ENCODE data around the gene APCDD1L. TPM values are rescaled to one million over a fixed set of nuclear protein-coding genes. Genes with fewer than 3 reads are reported as not detected.
A peak's percentile ranks its signal among the peaks of the same experiment; 100 is the strongest.

The APCDD1L gene
- total RNA-seq, 1 donor from 2014 or later = 3.0 TPM

- no peak for DNase-seq
Observed at GRCh38 chr20:58466729-58467571, 48.2 kb downstream of the APCDD1L start.

GRCh38 chr20:58466095-58466708 lies 49.0 kb downstream of the APCDD1L start:
- no peak for DNase-seq

- DNase-seq = no peak
Observed at GRCh38 chr20:58464838-58465237, 50.4 kb downstream of the APCDD1L start.

- DNase-seq = no peak
Observed at GRCh38 chr20:58463256-58463655, 51.9 kb downstream of the APCDD1L start.

GRCh38 chr20:58461899-58462298 lies 53.3 kb downstream of the APCDD1L start:
- no peak for DNase-seq

- DNase-seq = no peak
Observed at GRCh38 chr20:58461104-58461503, 54.1 kb downstream of the APCDD1L start.

GRCh38 chr20:58459058-58459750 lies 56.0 kb downstream of the APCDD1L start:
- DNase-seq = no peak

GRCh38 chr20:58458342-58459057 lies 56.7 kb downstream of the APCDD1L start:
- DNase-seq = no peak

GRCh38 chr20:58457083-58457695 lies 58.0 kb downstream of the APCDD1L start:
- DNase-seq = no peak

- no peak for DNase-seq
Observed at GRCh38 chr20:58454460-58454859, 60.7 kb downstream of the APCDD1L start.

GRCh38 chr20:58453391-58453790 lies 61.8 kb downstream of the APCDD1L start:
- DNase-seq = no peak

GRCh38 chr20:58452667-58453255 lies 62.4 kb downstream of the APCDD1L start:
- DNase-seq = no peak

- DNase-seq = no peak
Observed at GRCh38 chr20:58450254-58450653, 64.9 kb downstream of the APCDD1L start.

- DNase-seq = peak; percentile 45
Observed at GRCh38 chr20:58449681-58450221, 65.4 kb downstream of the APCDD1L start.

- DNase-seq = no peak
Observed at GRCh38 chr20:58448958-58449357, 66.2 kb downstream of the APCDD1L start.

GRCh38 chr20:58447511-58448391 lies 67.4 kb downstream of the APCDD1L start:
- no peak for DNase-seq

- DNase-seq = no peak
Observed at GRCh38 chr20:58446960-58447265, 68.3 kb downstream of the APCDD1L start.

GRCh38 chr20:58446264-58446959 lies 68.8 kb downstream of the APCDD1L start:
- no peak for DNase-seq

- no peak for DNase-seq
Observed at GRCh38 chr20:58444746-58445255, 70.4 kb downstream of the APCDD1L start.

- no peak for DNase-seq
Observed at GRCh38 chr20:58441723-58442122, 73.5 kb downstream of the APCDD1L start.

All from skin of body (tissue), 2 donors.